SK-N-SH (cell line): ENCODE measurements around the gene ENTREP3. TPM values are rescaled to one million over a fixed set of nuclear protein-coding genes. Genes with fewer than 3 reads are reported as not detected.
A peak's percentile ranks its signal among the peaks of the same experiment; 100 is the strongest.

Experiments
- CTCF ChIP-seq: fragments of 200-600 bp; sonication (generic); IDR thresholded peaks from 2 replicates; pipeline ENCODE4 v1.6.1; 2017; ENCODE audit warnings: antibody characterized with exemption, mild to moderate bottlenecking, moderate library complexity
- ELF1 ChIP-seq: IDR thresholded peaks from 2 replicates; pipeline ENCODE4 v1.4.0; 2012
- FOXM1 ChIP-seq: IDR thresholded peaks from 2 replicates; pipeline ENCODE4 v1.4.0; 2012; ENCODE audit warnings: low read depth, mild to moderate bottlenecking
- GATA2 ChIP-seq: sonication (generic); formaldehyde crosslinking; IDR thresholded peaks from 2 replicates; pipeline ENCODE4 v1.5.0; 2020; ENCODE audit warnings: mild to moderate bottlenecking, missing genetic modification reagents
- MXI1 ChIP-seq: IDR thresholded peaks from 2 replicates; pipeline ENCODE4 v1.6.1; 2012; ENCODE audit warnings: mild to moderate bottlenecking, low read depth, low read length, improper control_type of control experiment
- NFIC ChIP-seq: IDR thresholded peaks from 2 replicates; pipeline ENCODE4 v1.4.0; 2012; ENCODE audit warnings: borderline replicate concordance
- NRF1 ChIP-seq: IDR thresholded peaks from 2 replicates; pipeline ENCODE4 v1.6.1; 2012; ENCODE audit warnings: low read depth, mild to moderate bottlenecking, low read length
- PBX3 ChIP-seq: IDR thresholded peaks from 2 replicates; pipeline ENCODE4; 2012
- REST ChIP-seq: IDR thresholded peaks from 2 replicates; pipeline ENCODE4 v1.6.1; 2012; ENCODE audit warnings: mild to moderate bottlenecking, low read depth, low read length, moderate library complexity
- RXRA ChIP-seq: IDR thresholded peaks from 2 replicates; pipeline ENCODE4 v1.4.0; 2012; ENCODE audit warnings: low read depth, mild to moderate bottlenecking, borderline replicate concordance
- TAF1 ChIP-seq: IDR thresholded peaks from 2 replicates; pipeline ENCODE4 v1.6.1; 2012; ENCODE audit warnings: low read depth, mild to moderate bottlenecking, low read length, moderate library complexity, borderline replicate concordance
- TCF12 ChIP-seq: IDR thresholded peaks from 2 replicates; pipeline ENCODE4 v1.4.0; 2012
- TEAD4 ChIP-seq: IDR thresholded peaks from 2 replicates; pipeline ENCODE4 v1.4.0; 2012; ENCODE audit warnings: mild to moderate bottlenecking, borderline replicate concordance; ENCODE audit not compliant: insufficient read depth
- USF2 ChIP-seq: fragments of 150-350 bp; IDR thresholded peaks from 2 replicates; pipeline ENCODE4 v1.6.1; 2017; ENCODE audit warnings: antibody characterized with exemption, low read length, low read depth, borderline replicate concordance
- YY1 ChIP-seq: IDR thresholded peaks from 2 replicates; pipeline ENCODE4 v1.4.0; 2012; ENCODE audit warnings: low read depth, mild to moderate bottlenecking
- polyA plus RNA-seq, 3 experiments: library from polyadenylated mRNA; depleted of rRNA; stranded (reverse); fragments of >200 nt; gene quantifications; 2 replicates each; pipeline ENCODE4 v1.2.3, GENCODE V29; 2012
- TF ChIP-seq, protein P1 (sequence below): fragments of 150-350 bp; IDR thresholded peaks from 2 replicates; pipeline ENCODE4 v1.6.1; 2016; ENCODE audit warnings: mild to moderate bottlenecking, low read depth, low read length

The ENTREP3 gene
- polyA plus RNA-seq, 1 of the 3 experiments (the other 2 are of a cell fraction): 30.6 TPM

- TF ChIP-seq USF2: no peak
- TF ChIP-seq NFIC: peak; percentile 77
- peak; percentile 76 for TF ChIP-seq ELF1
- peak; percentile 88 for TF ChIP-seq TAF1
- no peak; the same call in 1 of the 2 replicates for TF ChIP-seq RXRA
- TF ChIP-seq, protein P1, sequence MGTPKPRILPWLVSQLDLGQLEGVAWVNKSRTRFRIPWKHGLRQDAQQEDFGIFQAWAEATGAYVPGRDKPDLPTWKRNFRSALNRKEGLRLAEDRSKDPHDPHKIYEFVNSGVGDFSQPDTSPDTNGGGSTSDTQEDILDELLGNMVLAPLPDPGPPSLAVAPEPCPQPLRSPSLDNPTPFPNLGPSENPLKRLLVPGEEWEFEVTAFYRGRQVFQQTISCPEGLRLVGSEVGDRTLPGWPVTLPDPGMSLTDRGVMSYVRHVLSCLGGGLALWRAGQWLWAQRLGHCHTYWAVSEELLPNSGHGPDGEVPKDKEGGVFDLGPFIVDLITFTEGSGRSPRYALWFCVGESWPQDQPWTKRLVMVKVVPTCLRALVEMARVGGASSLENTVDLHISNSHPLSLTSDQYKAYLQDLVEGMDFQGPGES: no peak; the same call in 1 of the 2 replicates
- peak; percentile 60; the same call in 1 of the 2 replicates for TF ChIP-seq REST
- TF ChIP-seq TEAD4: peak; percentile 65; the same call in 1 of the 2 replicates
- no peak for TF ChIP-seq GATA2
- TF ChIP-seq YY1: peak; percentile 64; the same call in 1 of the 2 replicates
- peak; percentile 97 for TF ChIP-seq PBX3
- TF ChIP-seq NRF1: peak; percentile 70
- peak; percentile 56 for TF ChIP-seq CTCF
- peak; percentile 76; the same call in 1 of the 2 replicates for TF ChIP-seq TCF12
- TF ChIP-seq MXI1: peak; percentile 10
- TF ChIP-seq FOXM1: peak; percentile 96
These were observed 10.7 kb downstream of the ENTREP3 start (continued) for GRCh38 chr1:155244368-155245162.
